Ascending aorta (tissue), 2 donors: ENCODE results near the gene PTPRN2. TPM values are rescaled to one million over a fixed set of nuclear protein-coding genes. Genes with fewer than 3 reads are reported as not detected.
A peak's percentile ranks its signal among the peaks of the same experiment; 100 is the strongest.

ENCODE experiments used
- DNase-seq, 2 donors: peaks; one replicate each; pipeline ENCODE4 v3.0.0-alpha.2; 2019; ENCODE audit warnings: low spot score in 2 of 2
- H3K27ac ChIP-seq, 2 donors: fragments of 200-600 bp; sonication (generic); one replicate each; pipeline ENCODE4 v1.5.1; 2016 to 2017; ENCODE audit warnings: mild to moderate bottlenecking in 1 of 2
- H3K27me3 ChIP-seq: fragments of 200-600 bp; sonication (generic); one replicate; pipeline ENCODE4 v1.5.1; 2017
- H3K36me3 ChIP-seq, 2 donors: fragments of 200-600 bp; sonication (generic); one replicate each; pipeline ENCODE4 v1.5.1; 2016
- H3K4me1 ChIP-seq, 2 donors: fragments of 200-600 bp; sonication (generic); one replicate each; pipeline ENCODE4 v1.5.1; 2016 to 2017; ENCODE audit warnings: mild to moderate bottlenecking in 1 of 2
- H3K4me3 ChIP-seq, 2 donors: fragments of 200-600 bp; sonication (generic); one replicate each; pipeline ENCODE4 v1.5.1; 2016 to 2017; ENCODE audit warnings: mild to moderate bottlenecking in 1 of 2
- H3K9me3 ChIP-seq, 2 donors: fragments of 200-600 bp; sonication (generic); one replicate each; pipeline ENCODE4 v1.5.1; 2016
- CTCF ChIP-seq, 3 experiments: fragments of 200-600 bp in 2 of 3; fragments of 450-650 bp in 1 of 3; sonication (generic) in 2 of 3; IDR thresholded peaks; one replicate each; pipeline ENCODE4 v1.5.1; 2016 to 2019; ENCODE audit warnings: antibody characterized with exemption in 3 of 3, mild to moderate bottlenecking in 1 of 3, moderate library complexity in 1 of 3
- intact Hi-C: fragments of 100-400 bp; cut with DNase I; formaldehyde crosslinking; loops from one replicate; pipeline ENCODE4 v1.15.1; 2023
- total RNA-seq: library from RNA; depleted of rRNA; stranded (reverse); fragments of >200 nt; gene quantifications from one replicate; pipeline ENCODE4 v1.1.0, GENCODE V29; 2016

The PTPRN2 gene
- total RNA-seq, 1 donor from 2014 or later: 7.3 TPM

DNA sequence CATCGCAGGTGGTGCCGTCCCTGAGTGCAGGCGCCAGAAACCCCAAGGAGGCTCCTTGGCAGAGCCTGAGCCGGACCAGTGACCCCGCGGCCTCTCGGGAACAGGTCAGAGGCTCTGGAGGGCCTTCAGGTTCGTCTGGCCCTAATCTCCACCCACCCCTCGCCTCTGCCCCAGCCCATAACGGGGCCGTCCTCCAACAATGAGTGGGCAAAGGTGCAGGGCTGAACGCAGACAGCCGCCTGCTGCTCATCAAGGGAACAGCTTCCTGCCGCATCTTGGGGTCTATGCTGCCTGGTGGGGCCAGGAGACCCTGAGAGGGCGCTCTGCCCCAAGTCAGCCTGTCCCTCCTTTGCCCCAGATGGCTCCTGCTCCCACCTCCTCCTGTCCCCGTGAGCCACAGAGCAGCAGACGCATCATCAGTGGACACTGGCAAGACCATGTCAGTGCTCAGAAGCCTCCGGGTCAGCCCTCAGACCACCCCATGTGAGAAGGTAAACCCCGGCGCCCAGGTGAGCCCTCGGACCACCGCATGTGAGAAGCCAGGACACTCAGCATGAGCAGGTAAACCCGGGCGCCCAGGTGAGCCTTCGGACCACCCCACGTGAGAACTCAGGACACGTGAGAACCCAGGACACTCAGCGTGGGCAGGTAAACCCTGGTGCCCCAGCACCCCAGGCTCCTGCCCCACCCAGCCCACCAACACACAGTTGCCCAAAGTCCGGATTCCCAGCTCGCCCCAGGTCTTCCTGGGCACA is 142.0 kb downstream of the PTPRN2 start:
- TF ChIP-seq CTCF (IDR thresholded peaks at IDR 0.05): no peak
- H3K27ac ChIP-seq: no peak overlapping the region
- H3K4me1 ChIP-seq: no peaks in the 10 kb centered on the region
- H3K9me3 ChIP-seq: no peaks in the 10 kb centered on the region
- H3K27me3 ChIP-seq: no peaks in the 10 kb centered on the region
- H3K4me3 ChIP-seq: no peak overlapping the region
- no peaks in the 10 kb centered on the region for H3K36me3 ChIP-seq
- DNase-seq: no peak
- intact Hi-C loops: no loop called here

DNA sequence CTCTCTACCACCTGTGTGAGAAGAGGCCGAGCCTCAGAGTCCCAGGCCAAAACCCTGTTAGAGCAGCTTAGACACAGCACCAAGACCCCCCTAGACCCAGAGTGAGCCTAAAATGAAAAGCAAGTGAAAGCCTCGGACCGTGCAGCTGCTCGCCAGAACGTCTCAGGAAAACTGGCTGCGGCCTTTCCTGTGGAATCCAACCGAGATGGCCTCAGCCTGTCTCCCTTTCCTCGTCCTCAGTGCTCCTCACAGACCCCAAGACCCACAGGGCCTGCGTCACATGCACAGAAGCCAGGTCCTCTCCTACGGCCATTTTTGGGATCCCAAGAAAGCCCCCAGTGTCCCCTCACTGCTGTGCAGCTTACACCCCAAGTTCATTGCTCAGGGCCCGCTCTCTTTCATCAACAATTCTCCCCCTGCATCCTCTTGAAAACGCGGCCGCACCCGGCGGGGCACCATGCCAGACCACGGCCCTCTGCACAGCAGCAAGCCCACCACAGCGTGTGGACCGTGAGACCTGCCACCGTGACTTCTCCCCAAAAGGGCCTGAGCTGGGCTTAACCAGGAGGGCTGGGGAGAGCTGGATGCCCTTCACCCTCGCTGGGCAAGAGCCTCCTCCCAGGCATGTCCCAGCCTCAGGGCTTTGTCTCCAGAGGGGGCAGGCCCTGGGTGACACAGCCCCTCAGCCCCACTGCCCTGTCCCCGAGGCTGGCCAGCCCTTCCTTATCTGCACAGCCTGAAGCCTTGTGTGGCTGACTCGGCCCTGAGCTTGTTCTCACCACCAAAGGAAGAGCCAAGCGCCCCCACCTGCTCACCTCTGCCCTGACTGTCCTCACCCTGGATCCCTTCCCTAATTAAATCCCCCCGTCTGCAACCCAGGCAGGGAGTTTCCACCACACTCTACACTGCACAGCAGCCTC is 142.9 kb downstream of the PTPRN2 start:
- intact Hi-C loops: no loop called here
- Histone ChIP-seq H3K4me3 (no peak overlapping the region), H3K36me3 (no peaks in the 10 kb centered on the region), H3K4me1 (no peaks in the 10 kb centered on the region), H3K27ac (no peak overlapping the region), H3K27me3 (no peaks in the 10 kb centered on the region), H3K9me3 (no peaks in the 10 kb centered on the region)
- no peak for TF ChIP-seq CTCF (IDR thresholded peaks at IDR 0.05)
- DNase-seq: no peak

DNA sequence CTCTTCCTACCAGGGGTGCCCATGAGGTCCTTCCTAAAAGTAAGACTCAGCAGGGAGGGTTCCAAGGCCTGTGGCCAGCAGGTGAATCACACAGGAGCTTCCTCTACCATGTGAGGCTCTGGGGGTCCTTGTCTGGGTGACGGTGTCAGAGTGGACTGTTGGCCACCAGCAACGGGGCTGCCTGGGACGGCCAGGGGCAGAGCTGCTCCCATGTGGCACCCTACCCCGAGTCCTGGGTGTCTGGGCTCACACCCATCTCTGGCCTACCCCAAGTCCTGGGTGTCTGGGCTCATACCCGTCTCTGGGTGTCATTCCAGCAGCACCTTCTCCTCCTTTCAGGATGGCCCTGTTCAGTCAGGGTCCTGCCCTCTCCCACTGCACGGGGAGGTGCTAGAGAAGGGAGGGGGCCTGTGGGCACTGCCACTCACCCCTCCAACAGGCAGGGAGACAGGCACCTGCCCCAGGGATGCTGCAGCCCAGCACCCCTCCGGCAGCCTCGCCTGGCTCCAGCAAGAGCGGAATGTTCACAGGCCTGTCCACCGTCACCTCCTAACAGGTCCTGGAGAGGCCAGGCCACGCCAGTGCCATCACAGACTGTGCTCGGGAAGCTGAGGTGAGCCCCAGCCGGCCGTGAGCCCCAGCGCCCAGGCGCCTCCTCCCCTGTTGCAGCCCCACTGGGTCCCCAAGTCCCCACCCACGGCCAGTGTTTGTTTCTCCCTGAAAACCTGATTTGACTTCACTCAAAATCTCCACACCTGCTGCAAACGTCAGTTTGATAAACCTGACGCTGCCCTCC is 143.7 kb downstream of the PTPRN2 start:
- DNase-seq: peak in 1 of 2 donors; percentile 54
- intact Hi-C loops: no loop called here
- no peaks in the 10 kb centered on the region for H3K9me3 ChIP-seq
- no peaks in the 10 kb centered on the region for H3K27me3 ChIP-seq
- H3K4me1 ChIP-seq: no peaks in the 10 kb centered on the region
- H3K4me3 ChIP-seq: no peak overlapping the region
- no peaks in the 10 kb centered on the region for H3K36me3 ChIP-seq
- no peak for TF ChIP-seq CTCF (IDR thresholded peaks at IDR 0.05)
- H3K27ac ChIP-seq: no peak overlapping the region

DNA sequence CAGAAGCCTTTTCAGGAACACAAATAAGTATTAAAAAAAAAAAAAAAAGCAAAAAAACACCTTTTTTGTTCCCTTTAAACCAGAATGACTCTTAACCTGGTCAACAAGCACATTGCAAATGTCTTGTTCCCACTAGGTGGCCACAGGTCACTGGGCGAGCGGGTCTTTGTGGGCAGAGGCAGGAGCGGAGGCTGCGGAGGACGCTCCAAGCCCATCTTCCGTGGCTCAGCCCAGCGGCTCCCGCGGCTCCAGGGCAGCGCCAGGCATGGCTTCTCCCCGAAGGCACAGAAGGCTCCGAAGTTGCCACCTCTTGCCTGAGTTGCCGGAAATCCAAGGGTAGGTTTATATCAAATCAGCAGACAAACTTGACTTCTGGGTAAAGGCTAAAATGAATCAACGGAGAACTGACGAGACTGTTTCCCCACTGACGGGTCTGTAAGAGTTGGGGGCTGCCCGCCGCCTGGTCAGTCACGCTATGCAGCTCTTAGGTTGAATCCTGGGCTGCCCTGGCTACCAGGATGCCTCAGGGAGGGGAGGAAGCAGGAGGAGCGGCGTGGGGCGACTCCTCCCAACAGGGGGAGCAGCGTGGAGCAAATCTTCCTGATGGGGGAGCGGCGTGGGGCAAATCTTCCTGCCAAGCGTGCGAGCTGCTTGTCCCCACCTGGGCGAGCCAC is 144.5 kb downstream of the PTPRN2 start:
- Histone ChIP-seq H3K27me3 (no peaks in the 10 kb centered on the region), H3K27ac (no peak overlapping the region), H3K4me3 (no peak overlapping the region), H3K4me1 (no peaks in the 10 kb centered on the region), H3K36me3 (no peaks in the 10 kb centered on the region), H3K9me3 (no peaks in the 10 kb centered on the region)
- no peak for TF ChIP-seq CTCF (IDR thresholded peaks at IDR 0.05)
- DNase-seq: no peak
- intact Hi-C loops: no loop called here

DNA sequence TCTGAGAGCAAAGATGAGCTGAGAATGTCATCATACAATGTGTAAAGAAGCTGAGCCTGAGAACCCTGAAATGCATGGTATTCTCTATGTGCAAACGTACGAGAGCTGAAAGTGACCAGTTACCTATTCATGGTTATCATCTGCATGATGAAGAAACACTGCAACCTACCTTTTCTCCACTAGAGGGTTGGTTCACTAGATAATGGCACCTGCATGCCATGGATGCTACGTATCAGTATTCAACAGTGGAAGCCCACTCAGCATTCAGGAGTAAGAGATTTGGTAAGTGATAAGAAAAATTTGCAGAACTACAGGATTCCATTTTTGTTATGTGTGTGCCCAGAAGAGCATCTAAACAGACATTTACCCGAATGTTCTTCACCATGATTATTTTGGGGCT is 145.4 kb downstream of the PTPRN2 start:
- H3K4me1 ChIP-seq: no peaks in the 10 kb centered on the region
- no peaks in the 10 kb centered on the region for H3K9me3 ChIP-seq
- H3K36me3 ChIP-seq: no peaks in the 10 kb centered on the region
- no peak for DNase-seq
- intact Hi-C loops: no loop called here
- no peak overlapping the region for H3K4me3 ChIP-seq
- no peaks in the 10 kb centered on the region for H3K27me3 ChIP-seq
- no peak for TF ChIP-seq CTCF (IDR thresholded peaks at IDR 0.05)
- H3K27ac ChIP-seq: no peak overlapping the region
